MM.1S (cell line): ENCODE measurements around the gene AQP12A.

Experiments
- CTCF ChIP-seq: fragments of 300-600 bp; sonication (generic); IDR thresholded peaks from 2 replicates; pipeline ENCODE4 v1.5.1; 2016; ENCODE audit warnings: antibody characterized with exemption, low read length, mixed read lengths
- EZH2 ChIP-seq: fragments of 300-600 bp; sonication (generic); optimal IDR thresholded peaks from 2 replicates; pipeline ENCODE3; 2017; ENCODE audit warnings: low read depth, mild to moderate bottlenecking, antibody characterized with exemption, low read length, mixed read lengths
- EZH2phosphoT487 ChIP-seq: fragments of 300-600 bp; sonication (generic); IDR thresholded peaks from 2 replicates; pipeline ENCODE4 v1.6.1; 2018; ENCODE audit warnings: antibody characterized with exemption, low read length

- no peak for TF ChIP-seq CTCF
- TF ChIP-seq EZH2, result no peak
- TF ChIP-seq EZH2phosphoT487, result no peak
These were observed 19.5 kb upstream of the AQP12A start for GRCh38 chr2:240672076-240672700.
